Astrocyte (in vitro differentiated cells and primary cell): Measurements from ENCODE around the gene ADD3. TPM values are rescaled to one million over a fixed set of nuclear protein-coding genes. Genes with fewer than 3 reads are reported as not detected.
A peak's percentile ranks its signal among the peaks of the same experiment; 100 is the strongest.

Source experiments
- DNase-seq: peaks from one replicate; pipeline ENCODE4 v3.0.0-alpha.2; 2010; ENCODE audit warnings: low read depth
- FAIRE-seq: peaks from 2 replicates; lab custom pipeline; 2011; peaks lifted over from hg19 to GRCh38; lab: Jason Lieb, UNC
- H2AFZ ChIP-seq: 2 replicates; pipeline ENCODE4 v1.6.0; 2012; ENCODE audit warnings: low read depth, low read length, inconsistent platforms
- H3K27ac ChIP-seq: 2 replicates; pipeline ENCODE4 v1.5.1; 2011; ENCODE audit warnings: low read depth, low read length, inconsistent platforms
- H3K27me3 ChIP-seq: 2 replicates; pipeline ENCODE4 v1.6.0; 2011; ENCODE audit warnings: low read length, inconsistent platforms; ENCODE audit not compliant: insufficient read depth
- H3K36me3 ChIP-seq: 2 replicates; pipeline ENCODE4 v1.5.1; 2011; ENCODE audit warnings: low read length, inconsistent platforms; ENCODE audit not compliant: insufficient read depth
- H3K4me1 ChIP-seq: 2 replicates; pipeline ENCODE4 v1.5.1; 2011; ENCODE audit warnings: low read length, inconsistent platforms; ENCODE audit not compliant: insufficient read depth
- H3K4me2 ChIP-seq: 2 replicates; pipeline ENCODE4 v1.6.0; 2012; ENCODE audit warnings: low read length, inconsistent platforms
- H3K4me3 ChIP-seq: 2 replicates; pipeline ENCODE4 v1.5.1; 2011; ENCODE audit warnings: low read depth, mild to moderate bottlenecking, low read length, inconsistent platforms; ENCODE audit not compliant: insufficient read depth
- H3K79me2 ChIP-seq: 2 replicates; pipeline ENCODE4 v1.6.0; 2012; ENCODE audit warnings: mild to moderate bottlenecking, low read length, inconsistent platforms; ENCODE audit not compliant: insufficient read depth
- H3K9ac ChIP-seq: 2 replicates; pipeline ENCODE4 v1.6.0; 2012; ENCODE audit warnings: mild to moderate bottlenecking, low read length, inconsistent platforms
- H3K9me3 ChIP-seq: 2 replicates; pipeline ENCODE4 v1.5.1; 2012; ENCODE audit warnings: low read depth, mild to moderate bottlenecking, low read length, inconsistent platforms; ENCODE audit not compliant: insufficient read depth
- H4K20me1 ChIP-seq: 2 replicates; pipeline ENCODE4 v1.6.0; 2012; ENCODE audit warnings: low read length, inconsistent platforms; ENCODE audit not compliant: insufficient read depth
- H3K27ac Mint-ChIP-seq: one replicate; pipeline ENCODE4 v1.8.0; 2021; ENCODE audit warnings: mild to moderate bottlenecking, mixed read lengths; ENCODE audit not compliant: unreplicated experiment
- H3K27me3 Mint-ChIP-seq: one replicate; pipeline ENCODE4 v1.8.0; 2021; ENCODE audit warnings: low read depth, mixed read lengths; ENCODE audit not compliant: unreplicated experiment
- H3K36me3 Mint-ChIP-seq: one replicate; pipeline ENCODE4 v1.8.0; 2021; ENCODE audit warnings: low read depth, mixed read lengths; ENCODE audit not compliant: unreplicated experiment
- H3K4me1 Mint-ChIP-seq: one replicate; pipeline ENCODE4 v1.8.0; 2021; ENCODE audit warnings: low read depth, mixed read lengths; ENCODE audit not compliant: unreplicated experiment
- H3K4me3 Mint-ChIP-seq: one replicate; pipeline ENCODE4 v1.8.0; 2021; ENCODE audit warnings: mild to moderate bottlenecking, moderate library complexity, mixed read lengths; ENCODE audit not compliant: unreplicated experiment
- H3K9me3 Mint-ChIP-seq: one replicate; pipeline ENCODE4 v1.8.0; 2021; ENCODE audit warnings: mild to moderate bottlenecking, mixed read lengths; ENCODE audit not compliant: unreplicated experiment
- EZH2 ChIP-seq: IDR thresholded peaks from 2 replicates; pipeline ENCODE4 v1.6.1; 2012; ENCODE audit warnings: mild to moderate bottlenecking, low read length, inconsistent platforms; ENCODE audit not compliant: insufficient read depth
- total RNA-seq: library from RNA; stranded (reverse); gene quantifications from 2 replicates; pipeline ENCODE4 v1.2.1, GENCODE V29; 2021
- TF ChIP-seq, protein P1 (sequence below): IDR thresholded peaks from 2 replicates; pipeline ENCODE4 v1.5.1; 2011; ENCODE audit warnings: low read depth, mild to moderate bottlenecking, inconsistent platforms, low read length, moderate library complexity; ENCODE audit not compliant: insufficient read depth

ADD3 gene
- total RNA-seq, 1 donor from 2014 or later: 127 TPM

DNA sequence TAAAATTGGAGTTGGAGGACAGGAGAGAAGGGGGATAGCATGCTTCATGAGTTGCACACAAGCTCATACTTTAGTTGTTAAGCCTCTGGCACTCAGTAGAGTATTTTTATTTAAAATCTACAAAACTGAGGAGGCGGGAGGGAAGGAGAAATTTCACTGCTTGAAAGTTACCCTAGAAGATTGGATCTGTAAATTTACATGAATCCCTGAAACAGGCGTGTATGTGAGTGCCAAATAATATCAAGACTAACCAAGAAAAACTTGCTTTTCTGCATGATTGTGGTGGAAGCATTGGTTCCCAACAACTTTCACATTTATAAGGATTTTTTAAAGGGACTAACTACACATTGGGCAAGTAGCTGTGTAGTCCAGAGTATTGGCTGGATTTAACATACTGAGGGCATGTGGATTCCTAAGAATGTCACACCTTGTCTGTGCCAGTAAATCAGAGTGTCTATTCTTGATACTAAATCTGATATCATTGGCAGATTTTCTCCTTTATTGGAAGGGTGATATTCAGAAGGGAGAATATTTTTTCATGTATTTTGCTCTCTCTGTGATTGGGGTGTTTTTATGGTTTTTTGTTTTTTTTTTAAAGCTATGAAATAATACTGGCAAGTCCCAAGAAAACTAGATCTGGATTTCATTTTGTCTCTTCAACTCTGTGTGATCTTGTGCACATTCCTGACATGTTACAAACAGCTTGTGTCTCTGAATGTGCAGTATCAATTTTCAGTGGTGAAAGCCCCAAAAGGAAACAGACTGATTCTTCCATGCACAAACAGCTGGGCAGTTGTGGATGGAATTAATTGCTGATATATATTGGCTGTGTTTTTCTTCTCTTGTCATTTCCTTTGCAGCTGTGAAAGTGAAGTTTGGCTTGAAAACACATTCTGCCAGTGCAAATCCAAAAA lies 67.2 kb downstream of the ADD3 start:
- H3K4me3 Mint-ChIP-seq: no peak overlapping the region
- H3K4me2 ChIP-seq: peak overlapping the region; percentile 61
- peak; percentile 80 for DNase-seq

DNA sequence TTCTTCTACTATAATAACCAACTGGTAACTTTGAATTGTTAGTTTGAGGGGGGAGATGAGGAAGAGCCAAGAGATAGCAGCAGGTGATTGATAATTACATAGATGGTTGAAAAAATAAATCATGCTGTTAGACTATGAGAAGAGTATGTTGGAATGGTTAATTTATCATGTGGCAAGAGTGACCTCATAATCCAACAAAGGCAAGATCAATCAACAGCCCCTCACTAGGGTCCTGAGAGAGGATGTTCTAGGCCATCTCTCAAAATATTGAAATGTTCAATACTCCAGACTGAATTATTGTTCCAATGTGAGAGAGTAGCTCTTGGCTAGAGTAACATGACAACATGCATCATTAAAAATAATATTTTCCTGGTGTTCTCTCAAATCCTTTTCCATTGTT lies 67.9 kb downstream of the ADD3 start:
- H3K27ac Mint-ChIP-seq: peak overlapping the region; percentile 83
- no peaks in the 10 kb centered on the region for H3K9me3 Mint-ChIP-seq
- peaks cover 46% of the 10 kb centered on the region for H3K79me2 ChIP-seq
- no peaks in the 10 kb centered on the region for H3K9me3 ChIP-seq
- H3K36me3 Mint-ChIP-seq: no peaks in the 10 kb centered on the region
- FAIRE-seq: no peak
- TF ChIP-seq, protein P1, sequence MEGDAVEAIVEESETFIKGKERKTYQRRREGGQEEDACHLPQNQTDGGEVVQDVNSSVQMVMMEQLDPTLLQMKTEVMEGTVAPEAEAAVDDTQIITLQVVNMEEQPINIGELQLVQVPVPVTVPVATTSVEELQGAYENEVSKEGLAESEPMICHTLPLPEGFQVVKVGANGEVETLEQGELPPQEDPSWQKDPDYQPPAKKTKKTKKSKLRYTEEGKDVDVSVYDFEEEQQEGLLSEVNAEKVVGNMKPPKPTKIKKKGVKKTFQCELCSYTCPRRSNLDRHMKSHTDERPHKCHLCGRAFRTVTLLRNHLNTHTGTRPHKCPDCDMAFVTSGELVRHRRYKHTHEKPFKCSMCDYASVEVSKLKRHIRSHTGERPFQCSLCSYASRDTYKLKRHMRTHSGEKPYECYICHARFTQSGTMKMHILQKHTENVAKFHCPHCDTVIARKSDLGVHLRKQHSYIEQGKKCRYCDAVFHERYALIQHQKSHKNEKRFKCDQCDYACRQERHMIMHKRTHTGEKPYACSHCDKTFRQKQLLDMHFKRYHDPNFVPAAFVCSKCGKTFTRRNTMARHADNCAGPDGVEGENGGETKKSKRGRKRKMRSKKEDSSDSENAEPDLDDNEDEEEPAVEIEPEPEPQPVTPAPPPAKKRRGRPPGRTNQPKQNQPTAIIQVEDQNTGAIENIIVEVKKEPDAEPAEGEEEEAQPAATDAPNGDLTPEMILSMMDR: no peak
- TF ChIP-seq EZH2: no peak
- H4K20me1 ChIP-seq: no peaks in the 10 kb centered on the region
- no peak overlapping the region for H3K4me3 ChIP-seq
- H2AFZ ChIP-seq: no peak overlapping the region
- H3K4me1 ChIP-seq: peaks cover 32% of the 10 kb centered on the region
- H3K27me3 Mint-ChIP-seq: no peaks in the 10 kb centered on the region
- no peak for DNase-seq
- H3K9ac ChIP-seq: no peak overlapping the region
- no peaks in the 10 kb centered on the region for H3K36me3 ChIP-seq
- H3K4me2 ChIP-seq: peak overlapping the region; percentile 61
- H3K4me3 Mint-ChIP-seq: no peak overlapping the region
- H3K27ac ChIP-seq: peak overlapping the region; percentile 2
- no peaks in the 10 kb centered on the region for H3K27me3 ChIP-seq
- H3K4me1 Mint-ChIP-seq: peaks cover 57% of the 10 kb centered on the region

More for the DNA sequence above, 67.2 kb downstream of the ADD3 start:
- Histone ChIP-seq H3K27ac (peak overlapping the region; percentile 59), H3K27me3 (no peaks in the 10 kb centered on the region), H3K4me1 (peaks cover 32% of the 10 kb centered on the region), H3K9ac (peak overlapping the region; percentile 19), H3K79me2 (peaks cover 46% of the 10 kb centered on the region), H4K20me1 (no peaks in the 10 kb centered on the region), H2AFZ (no peak overlapping the region), H3K9me3 (no peaks in the 10 kb centered on the region), H3K4me3 (no peak overlapping the region), H3K36me3 (no peaks in the 10 kb centered on the region)
- H3K9me3 Mint-ChIP-seq: no peaks in the 10 kb centered on the region
- H3K4me1 Mint-ChIP-seq: peaks cover 63% of the 10 kb centered on the region
- FAIRE-seq: peak; percentile 98
- H3K36me3 Mint-ChIP-seq: peaks cover 2% of the 10 kb centered on the region
- H3K27ac Mint-ChIP-seq: peak overlapping the region; percentile 83
- no peak for TF ChIP-seq EZH2
- TF ChIP-seq, protein P1: no peak
- H3K27me3 Mint-ChIP-seq: no peaks in the 10 kb centered on the region
